GM18858 (cell line): ENCODE measurements around the gene STYXL2.

ENCODE experiments used
- ATAC-seq: cut with Tn5 transposase; IDR thresholded peaks from one replicate; pipeline ENCODE4 v1.9.1; 2021; ENCODE audit not compliant: unreplicated experiment

STYXL2 gene

DNA sequence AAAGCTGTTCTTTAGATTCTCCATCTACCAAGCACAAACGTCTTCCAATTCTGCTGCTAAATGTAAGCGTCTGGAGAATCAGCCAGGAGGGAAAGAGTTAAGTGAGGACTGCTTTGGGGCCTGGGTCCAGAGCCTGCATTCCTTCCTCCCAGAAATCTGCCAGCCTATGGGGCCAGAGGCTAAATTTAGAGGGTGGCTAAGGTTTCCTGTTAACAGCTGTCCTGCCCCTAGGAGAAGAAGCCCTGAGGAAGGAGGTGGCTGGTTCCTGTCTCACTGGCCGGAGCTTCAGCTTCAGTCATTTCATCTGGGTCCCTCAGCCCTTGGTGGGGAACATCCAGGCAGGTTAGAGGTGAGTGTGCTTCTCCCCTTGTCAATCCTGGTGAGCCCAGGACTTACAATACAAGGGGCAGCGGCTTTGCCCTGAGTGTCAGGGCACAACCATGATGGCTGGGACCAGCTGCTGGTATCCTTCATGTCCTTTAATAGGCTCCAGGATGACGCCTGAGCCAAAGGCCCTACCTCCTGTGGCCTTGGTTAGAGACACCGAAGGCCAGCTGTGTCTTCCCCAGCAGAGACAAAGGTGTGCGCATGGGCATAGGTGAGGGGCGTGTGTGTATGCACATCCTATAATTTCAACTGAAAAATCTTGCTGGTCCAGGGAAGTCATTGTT lies at the start of gene STYXL2:
TSS of gene STYXL2 (plus strand) at position 230 of the 671 bp plus-strand sequence. CDS start 775 bp downstream, outside the sequence.
- no peak for ATAC-seq

DNA sequence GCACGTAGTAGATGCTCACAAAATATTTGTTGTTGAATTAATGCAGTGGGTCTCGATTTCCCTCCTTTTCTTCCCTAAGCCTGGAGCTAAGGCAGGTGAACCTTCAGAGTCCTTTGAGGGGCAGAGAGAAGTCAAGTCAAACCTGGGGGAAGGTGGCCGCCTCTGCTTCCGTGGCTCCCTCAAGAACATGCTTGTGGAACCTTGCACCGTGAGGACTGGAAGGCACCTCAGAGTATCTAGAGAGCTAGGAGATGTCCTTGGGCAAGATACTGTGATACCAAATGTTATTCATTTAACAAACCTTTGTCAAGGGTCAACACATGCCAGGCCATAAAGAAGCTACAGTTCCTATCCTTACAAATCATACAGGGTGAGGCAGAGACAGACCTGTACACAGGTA lies 42.0 kb upstream of the STYXL2 start:
- ATAC-seq = no peak

DNA sequence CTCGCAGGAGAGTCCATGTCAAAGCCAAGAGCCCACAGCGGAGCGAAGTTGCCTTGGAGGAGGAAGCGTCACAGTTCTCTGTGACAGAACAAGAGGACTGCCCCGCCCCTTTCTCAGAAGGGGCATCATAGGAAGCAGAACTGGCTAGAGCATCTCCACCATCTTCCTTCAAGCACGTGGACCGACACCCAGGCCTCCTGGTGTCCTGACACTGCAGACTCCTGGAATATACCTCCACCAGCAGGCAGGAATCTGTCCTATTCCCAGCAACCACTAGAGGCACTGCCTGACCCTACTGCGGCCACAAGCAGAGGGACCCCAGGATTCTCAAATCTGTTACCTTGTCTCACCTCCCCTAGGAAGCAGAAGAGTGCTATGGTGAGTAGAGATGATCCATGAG lies 41.5 kb upstream of the STYXL2 start:
- no peak for ATAC-seq

DNA sequence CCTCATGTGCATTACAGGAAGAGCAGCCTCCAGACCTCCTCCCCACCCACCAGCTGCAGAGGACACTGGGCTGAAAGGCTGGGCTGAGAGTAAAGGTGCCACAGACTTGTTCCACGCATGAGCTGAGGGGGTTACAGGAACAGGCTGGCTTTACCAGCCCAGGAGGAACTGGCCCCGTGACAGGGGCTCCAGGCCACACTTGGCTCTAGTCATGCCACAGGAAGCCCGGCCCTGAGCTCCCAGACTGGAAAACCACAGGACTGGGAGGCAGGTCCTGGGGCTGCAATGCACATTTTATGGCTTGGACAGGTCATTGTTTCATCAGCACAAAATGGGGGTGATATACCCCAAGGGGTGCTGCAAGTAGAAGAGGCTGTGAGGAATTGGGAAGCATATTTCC lies 39.3 kb upstream of the STYXL2 start:
- ATAC-seq = no peak

DNA sequence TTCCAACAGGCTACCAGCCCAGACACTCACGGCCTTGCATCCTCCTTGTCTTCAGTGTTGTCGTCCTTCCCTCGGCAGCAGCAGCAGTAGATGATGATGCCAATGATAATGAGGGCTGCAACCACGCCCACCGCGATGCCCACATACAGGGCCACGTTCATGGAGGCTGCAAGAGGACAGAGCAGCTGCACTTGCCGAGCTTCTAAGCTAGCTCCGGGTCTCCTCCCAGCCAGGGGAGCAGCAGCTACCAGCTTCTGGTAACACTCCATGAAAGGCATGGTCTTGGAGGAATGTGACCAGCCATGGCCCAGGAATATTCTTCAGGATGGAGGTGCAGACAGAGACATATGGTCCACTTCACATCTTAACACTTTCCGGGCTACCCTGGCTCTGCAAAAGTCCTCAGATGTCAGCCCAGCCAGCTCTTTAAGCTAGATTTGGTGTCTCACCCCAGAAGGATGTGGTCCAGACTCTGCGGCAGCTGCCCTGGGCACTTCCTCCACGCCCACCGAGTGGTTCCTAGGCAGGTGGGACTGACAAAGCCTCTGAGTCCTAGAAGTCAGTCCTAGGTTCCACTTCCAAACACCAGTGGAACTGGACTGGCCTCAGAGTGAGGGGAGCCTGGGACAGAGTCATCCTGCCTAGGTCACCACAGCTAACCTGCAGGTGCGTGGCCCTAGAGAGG lies 38.8 kb upstream of the STYXL2 start:
- ATAC-seq = no peak

DNA sequence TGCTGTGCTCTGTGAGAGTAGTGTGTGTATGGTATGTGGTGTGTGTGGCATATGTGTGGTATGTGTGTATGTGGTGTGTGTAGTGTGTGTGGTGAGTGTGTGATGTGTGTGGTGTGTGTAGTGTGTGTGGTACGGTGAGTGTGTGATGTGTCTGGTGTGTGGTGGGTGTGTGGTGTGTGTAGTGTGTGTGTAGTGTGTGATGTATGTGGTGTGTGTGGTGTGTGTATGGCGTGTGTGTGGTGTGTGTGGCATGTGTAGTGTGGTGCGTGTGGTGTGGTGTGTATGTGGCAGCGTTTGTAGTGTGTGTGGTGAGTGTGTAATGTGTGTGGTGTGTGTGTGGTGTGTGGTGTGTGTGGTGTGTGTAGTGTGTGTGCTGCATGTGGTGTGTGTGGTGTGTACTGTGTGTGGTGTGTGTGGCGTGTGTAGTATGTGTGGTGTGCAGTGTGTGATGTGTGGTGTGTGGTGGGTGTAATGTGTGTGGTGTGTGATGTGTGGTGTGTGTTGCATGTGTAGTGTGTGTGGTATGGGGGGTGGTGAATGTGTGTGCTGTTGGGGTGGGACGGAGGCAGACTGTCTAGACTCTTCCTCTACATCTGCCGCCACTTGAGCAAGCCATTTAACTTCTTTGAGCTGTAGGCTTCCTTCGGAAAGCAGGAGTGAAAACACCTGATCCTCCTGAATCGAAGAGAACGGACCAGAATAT lies 37.2 kb upstream of the STYXL2 start:
- ATAC-seq = no peak

DNA sequence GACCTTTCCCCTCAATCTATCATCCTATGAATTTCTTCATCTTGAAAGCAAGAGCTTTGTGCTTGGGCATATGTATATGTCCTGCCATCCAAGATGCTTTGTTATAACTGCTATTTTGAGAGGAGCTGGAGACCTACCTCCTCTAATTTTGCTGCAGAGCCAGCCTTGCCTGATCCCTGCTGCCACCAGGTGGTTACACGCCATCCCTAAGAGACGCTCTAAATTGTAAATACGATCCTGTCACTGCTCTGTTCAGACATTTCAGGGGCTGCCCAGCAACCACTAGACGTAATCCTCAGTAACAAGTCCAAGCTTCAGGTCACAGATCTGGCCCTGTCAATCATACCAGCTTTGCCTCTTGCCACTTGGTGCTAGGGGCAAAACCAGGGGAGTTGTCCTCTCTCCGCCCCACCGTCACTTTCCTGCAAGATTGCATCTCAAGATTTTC lies 36.6 kb upstream of the STYXL2 start:
- peak; percentile 43 for ATAC-seq

DNA sequence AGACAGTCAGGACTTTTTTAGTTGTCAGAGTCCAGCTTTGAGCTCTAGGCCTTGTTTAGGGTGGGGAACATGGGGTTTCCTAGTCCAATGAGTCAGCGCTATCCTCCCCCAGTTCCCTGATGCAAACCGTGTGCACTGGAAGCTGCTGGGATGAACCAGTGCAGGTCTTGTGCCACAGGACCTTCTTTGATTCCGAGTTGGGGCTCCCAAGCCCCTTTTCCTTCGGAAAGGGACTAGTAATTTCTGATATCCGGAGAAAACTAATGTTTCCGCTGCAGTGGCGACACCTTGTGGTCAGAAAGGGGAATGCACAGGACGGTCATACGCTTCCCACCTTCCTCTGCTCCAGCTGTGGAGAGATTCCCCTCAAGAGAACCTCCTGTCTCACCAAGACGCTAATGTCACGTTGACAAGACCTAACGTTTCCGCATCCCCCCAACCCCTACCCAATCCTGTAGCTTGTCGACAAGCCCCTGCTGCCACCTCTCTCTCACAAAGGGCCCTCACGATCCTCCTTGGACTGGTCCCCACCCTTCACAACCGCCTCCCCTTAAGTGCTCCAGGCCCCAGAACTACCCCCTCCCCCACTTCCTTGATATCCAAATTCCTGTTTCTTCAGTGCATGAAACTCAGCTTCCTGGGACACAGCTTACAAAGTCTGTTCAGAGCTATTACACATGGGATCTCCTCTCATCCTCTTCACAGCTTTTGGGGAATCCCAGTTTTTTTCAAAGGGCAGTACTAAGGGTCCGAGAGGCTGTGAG lies 34.6 kb upstream of the STYXL2 start:
- ATAC-seq = peak; percentile 54

DNA sequence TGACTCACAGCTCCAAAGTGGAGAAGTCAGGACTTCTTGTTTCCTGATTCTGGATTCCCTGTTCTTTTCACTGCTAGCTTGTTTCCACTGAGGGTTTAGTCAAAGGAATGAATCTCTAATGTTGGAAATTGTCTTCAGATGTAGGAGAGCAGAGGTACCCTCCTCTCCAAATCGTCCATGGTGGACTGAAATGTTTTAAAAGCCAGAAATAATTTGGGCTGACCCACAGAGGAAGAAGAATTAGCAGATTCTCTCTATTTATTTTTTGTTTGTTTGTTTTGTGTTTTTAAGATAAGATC lies 34.1 kb upstream of the STYXL2 start:
- ATAC-seq = no peak

DNA sequence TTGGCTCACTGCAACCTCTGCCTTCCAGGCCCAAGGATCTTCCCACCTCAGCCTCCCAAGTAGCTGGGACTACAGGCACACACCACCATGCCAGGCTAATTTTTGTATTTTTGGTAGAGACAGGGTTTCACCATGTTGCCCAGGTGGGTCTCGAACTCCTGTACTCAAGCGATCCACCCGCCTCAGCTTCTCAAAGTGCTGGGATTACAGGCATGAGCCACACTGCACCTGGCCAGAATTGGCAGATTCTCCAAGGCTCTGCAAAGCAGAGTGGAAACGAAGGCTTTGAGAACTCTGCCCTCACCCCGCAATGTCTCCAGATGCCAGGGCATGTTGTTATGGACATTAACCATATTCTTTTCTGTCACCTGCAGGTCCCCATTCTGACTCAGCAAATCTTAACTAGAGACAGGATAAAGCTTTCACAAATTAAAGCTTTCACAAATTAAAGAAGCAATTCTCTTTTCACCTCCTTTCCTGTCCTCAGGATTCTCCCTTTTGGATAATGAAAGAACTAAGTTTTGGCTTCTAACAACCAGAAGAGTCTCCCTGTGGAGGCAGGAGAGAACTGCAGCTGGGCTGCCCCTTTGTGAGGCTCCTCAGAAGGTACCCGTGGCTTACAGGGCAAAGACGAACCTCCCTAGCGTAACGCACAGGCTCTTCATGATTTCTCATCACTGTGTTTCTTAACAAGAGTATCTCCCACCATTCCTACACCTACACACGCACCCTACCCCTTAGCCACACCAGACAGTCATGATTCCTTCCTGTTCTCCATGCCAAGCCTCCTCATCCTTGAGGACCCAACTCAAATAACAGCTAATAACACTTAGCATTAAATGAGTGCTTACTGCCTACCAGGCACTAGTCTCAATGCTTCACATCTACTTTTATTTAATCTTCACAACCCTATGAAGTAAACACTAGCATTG lies 33.5 kb upstream of the STYXL2 start:
- ATAC-seq = no peak

DNA sequence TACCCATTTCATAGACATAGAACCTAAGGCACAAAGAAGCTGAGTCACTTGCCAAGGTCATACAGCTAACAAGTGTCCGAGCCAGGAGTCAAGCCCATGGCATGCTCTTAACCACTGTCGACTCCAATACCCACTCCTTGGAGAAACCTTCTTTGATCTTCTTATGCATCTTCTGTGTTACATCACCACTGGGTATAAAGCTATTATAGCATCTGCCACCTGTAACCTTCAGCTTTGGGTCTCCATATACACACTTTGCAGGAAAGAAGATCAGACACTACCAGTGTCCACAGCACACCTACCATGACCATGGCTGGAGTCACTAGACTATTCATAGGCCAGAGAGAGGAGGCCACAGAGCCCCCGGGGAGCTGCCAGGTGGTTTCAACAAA lies 32.8 kb upstream of the STYXL2 start:
- no peak for ATAC-seq

DNA sequence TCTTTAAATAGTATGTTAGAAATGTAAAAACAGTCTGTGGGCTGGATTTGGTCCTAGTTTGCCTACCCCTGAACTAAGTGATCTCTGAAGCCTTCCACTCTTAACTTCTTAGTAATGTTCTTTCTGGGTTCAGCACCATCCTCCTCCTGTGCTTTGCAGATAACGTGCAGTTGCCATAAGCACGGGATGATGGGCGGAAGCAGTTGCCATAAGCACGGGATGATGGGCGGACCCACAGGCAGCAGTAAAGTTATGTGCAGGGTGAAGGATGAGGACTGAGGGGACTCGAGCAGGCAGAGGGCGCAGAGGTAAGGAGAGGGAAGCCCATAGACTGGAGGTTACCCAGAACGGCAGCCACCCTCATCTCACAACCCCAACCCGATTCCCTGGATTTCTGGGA lies 29.3 kb upstream of the STYXL2 start:
- ATAC-seq = no peak

DNA sequence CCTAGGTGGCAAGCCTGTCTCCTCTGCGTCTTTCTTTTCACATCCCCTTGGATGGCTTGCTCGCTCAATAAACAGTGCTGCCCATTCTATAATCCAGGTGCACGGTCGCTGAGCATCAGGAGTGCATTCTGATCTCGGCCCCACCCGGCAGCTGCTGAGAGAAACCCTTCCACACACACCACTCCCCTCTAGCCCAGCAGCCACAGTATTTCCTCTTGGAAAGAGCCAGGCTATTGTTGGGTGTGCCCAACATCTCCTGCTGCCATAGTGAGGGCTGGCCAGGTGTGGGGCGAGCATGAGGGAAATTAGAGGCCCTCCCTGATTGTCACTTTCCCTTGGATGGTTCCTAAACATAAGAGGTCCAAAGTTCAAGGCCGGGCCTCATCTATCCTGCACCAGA lies 28.4 kb upstream of the STYXL2 start:
- no peak for ATAC-seq

DNA sequence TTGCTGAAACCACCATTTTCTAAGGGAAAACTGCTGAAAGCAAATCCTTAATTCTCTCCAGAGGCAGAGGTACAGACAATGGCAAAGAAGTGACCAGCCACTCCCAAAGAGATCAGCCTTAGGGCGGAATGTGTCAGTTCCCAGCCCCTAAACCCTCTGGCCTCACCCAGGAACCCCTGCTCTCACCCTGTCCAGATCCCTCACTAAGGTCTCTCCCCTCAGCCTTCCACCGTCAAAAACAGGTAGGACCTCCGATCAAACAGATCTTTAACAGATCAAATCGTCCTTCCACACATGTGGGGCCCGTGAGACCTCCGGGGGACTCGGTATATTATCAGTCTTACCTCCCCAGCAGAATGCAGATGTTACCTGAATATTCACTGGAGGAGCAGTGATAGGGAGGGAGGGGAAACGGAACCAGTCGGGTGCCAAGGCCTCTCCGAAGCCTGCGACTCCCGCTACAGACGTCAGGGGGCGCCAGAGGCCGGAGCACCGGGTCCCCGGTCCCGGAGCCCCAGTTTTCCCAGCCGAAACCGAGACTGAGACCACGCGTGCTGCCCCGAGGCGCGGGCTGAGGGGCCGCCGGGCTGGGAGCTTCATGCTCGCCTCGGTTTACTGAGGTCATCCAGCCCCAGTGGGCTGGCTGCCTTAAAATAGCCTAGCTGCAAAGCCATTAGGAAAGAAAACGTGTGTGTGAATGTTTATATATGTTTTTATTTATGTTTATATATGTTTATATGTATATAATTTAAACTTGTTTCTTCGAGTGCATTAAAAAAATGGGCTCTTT lies 27.3 kb upstream of the STYXL2 start:
- ATAC-seq = peak; percentile 69

DNA sequence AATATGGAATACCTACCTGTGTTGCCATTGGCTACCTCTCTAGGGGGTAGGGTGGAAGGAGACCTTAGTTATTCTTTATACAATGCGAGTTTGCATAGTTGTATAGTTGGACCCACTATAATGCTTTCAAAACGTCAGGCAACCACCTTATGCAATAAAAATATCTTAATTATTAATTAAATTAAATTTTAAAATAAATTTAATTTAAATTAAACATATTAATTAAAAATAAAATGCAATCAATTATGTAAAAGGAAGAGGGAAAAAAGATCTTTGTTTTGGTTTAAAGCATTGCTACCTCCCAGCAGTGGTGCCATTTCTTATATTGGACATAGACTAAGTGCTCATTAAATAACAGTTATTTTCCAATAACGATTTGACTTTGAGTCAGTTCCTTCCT lies 26.0 kb upstream of the STYXL2 start:
- no peak for ATAC-seq

DNA sequence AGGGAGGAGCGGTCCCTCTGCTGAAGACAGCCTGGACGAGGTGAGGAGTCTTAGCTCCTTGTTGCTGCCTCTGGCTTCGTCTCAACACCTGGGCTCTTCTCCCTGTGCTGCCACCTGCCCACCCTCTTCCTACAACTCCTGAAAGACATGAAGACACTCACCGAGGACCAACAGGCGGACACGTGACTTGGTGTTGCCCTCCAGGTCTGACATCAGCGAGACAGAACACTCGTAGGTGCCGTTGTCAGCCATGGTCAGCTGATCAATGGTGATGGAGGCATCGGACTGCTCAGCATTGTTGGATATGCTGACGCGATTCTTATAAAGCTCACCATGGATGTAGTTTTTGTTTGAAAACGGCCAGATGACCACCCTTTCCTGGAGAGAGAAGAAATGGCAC lies 25.1 kb upstream of the STYXL2 start:
- no peak for ATAC-seq

DNA sequence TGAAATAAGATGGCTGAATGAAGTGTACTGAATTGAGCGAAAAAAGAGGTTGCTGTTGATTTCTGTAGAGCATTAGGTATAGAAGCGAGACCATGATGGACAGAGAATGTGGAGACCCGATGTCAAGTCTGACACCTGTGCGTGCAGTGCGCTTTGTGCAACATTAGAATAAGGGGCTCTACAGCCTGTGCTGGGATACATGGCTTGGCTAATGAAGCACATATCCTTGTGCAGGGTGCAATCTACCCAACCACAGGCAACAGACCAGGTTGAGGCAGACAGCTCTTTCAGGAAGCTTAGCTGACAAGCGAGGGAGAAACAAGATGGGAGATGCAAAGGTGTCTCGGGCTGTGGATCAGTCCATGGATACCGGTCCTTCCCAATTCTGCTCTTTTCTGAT lies 22.6 kb upstream of the STYXL2 start:
- no peak for ATAC-seq

DNA sequence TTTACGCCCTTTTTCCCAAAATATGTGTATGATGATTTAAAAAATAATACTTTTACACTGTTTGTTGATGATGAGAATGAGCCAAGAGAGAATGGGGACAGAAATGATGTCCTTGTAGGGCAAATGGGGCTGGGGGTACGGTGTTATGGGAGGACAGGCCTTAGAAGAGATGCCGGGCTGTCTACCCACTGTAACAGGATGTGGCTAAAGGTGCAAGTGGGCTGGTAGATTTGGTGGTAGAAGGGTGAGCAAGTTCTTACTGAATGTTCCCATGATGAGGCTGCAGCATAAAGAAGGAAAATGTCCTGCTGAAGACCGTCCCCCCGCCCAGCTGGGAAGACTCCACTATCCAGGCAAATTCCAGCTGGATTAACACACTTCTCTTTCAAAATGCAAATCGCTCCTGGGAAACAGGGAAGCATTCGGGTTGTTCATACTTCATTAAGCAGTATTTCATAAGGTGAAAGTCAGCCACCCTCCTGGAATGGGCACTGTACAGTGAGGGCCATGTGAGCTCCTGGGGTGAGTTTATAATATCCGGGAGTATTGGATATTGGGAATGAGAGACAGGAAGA lies 17.7 kb upstream of the STYXL2 start:
- ATAC-seq = no peak

DNA sequence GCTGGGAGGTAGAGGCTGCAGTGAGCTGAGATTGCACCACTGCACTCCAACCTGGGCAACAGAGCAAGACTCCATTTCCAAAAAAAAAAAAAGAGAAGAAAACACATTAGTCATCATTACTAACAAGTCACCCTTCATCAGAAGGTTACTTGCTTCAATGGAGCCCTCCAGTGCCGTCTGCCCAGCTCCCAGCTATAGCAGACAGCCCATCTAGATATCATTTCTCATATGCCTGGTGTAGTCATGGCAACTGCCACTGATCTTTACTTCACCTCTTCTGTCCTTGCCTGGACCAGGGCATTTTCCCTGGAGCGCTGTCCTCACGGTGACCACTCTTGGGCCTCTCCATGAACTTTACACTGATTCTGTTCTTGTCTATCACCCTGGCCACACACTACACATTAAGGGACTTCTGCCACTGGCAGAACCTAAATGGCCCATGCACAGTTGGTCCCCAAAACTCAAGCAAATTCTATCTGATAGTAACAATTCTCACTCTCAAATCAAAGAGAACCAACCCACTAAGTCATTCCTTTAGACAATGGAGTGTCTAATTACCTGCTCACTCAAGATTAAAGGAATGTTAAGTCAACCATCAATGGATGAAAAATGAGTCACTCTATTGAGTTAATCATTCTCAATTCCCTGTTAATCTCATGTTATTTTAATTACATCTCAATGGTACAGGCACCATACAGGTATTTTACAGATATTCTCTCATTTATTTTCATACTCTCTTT lies 16.6 kb upstream of the STYXL2 start:
- ATAC-seq = no peak
